ENCODE data around the gene MINDY1. TPM values are rescaled to one million over a fixed set of nuclear protein-coding genes. Genes with fewer than 3 reads are reported as not detected.

The MINDY1 gene
- total RNA-seq, 1 donor from 2014 or later = 27.4 TPM

DNA sequence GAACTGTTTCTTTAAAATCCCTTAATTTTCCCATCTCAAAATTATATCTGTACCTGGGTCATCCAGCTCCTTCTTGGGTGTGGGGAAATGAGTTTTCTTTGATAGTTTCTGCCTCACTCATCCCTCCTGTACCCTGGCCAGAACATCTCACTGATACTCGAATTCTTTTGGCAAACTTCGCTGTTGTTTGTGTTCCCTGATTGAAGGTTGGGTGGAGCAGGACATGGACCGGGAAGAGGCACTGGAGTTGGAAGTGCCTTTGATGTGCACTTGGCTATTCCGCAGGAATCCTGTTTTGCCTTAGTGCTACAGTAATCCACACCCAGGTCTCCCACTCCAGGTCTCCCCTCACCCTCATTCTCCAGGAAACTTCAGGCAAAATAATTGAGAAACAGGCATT lies 11.2 kb downstream of the MINDY1 start:
- intact Hi-C loops (cut with micrococcal nuclease) = loop anchor here (5.0 kb wide), 1 partner anchor 738 kb away; the partner anchor contains the start of gene CA14

- intact Hi-C loops (cut with micrococcal nuclease) = no loop called here
Observed at GRCh38 chr1:150994248-150994647, 12.5 kb downstream of the MINDY1 start.

DNA sequence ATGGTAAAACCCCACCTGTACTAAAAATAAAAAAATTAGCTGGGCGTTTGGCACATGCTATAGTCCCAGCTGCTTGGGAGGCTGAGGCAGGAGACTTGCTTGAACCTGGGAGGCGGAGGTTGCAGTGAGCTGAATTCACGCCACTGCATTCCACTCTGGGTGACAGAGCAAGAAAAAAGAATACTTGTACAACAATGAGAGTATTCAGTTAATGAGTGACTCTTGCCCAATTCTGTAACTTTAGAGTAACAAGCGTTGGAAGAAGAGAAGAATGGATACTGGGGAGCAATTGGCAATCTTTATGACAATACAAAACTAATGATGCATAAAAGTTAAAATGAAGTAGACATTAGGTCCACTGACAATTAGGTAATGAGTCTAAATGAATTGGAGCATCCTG lies 14.1 kb downstream of the MINDY1 start:
- intact Hi-C loops (cut with micrococcal nuclease) = no loop called here

GRCh38 chr1:150987924-150988323 lies 18.8 kb downstream of the MINDY1 start:
- intact Hi-C loops (cut with micrococcal nuclease) = no loop called here

DNA sequence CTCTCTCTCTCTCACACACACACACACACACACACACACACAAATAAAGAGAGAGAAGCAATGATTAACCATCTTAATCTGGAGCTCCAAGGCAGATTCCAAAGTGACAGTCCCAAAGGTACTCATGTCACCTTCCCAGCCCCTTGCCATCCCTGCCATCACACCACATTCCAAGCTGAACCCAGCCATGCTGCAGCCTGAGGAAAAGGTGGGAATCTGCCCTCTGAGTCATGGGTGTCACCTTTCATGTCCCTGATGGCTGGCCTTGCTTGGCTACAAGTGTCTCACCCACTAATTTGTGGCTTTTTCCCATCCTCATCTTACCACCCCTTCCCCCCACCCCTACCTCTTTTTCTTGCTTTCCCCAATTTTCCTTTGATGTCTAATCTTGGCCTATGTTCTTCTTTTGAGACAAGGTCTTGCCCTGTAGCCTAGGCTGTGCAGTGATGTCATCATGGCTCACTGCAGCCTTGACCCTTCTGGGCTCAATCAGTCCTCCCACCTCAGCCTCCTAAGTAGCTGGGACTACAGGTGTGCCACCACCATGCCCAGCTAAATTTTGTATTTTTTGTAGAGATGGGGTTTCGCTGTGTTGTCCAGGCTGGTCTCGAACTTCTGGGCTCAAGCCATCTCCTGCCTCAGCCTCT lies 21.4 kb downstream of the MINDY1 start:
- intact Hi-C loops (cut with micrococcal nuclease) = no loop called here

DNA sequence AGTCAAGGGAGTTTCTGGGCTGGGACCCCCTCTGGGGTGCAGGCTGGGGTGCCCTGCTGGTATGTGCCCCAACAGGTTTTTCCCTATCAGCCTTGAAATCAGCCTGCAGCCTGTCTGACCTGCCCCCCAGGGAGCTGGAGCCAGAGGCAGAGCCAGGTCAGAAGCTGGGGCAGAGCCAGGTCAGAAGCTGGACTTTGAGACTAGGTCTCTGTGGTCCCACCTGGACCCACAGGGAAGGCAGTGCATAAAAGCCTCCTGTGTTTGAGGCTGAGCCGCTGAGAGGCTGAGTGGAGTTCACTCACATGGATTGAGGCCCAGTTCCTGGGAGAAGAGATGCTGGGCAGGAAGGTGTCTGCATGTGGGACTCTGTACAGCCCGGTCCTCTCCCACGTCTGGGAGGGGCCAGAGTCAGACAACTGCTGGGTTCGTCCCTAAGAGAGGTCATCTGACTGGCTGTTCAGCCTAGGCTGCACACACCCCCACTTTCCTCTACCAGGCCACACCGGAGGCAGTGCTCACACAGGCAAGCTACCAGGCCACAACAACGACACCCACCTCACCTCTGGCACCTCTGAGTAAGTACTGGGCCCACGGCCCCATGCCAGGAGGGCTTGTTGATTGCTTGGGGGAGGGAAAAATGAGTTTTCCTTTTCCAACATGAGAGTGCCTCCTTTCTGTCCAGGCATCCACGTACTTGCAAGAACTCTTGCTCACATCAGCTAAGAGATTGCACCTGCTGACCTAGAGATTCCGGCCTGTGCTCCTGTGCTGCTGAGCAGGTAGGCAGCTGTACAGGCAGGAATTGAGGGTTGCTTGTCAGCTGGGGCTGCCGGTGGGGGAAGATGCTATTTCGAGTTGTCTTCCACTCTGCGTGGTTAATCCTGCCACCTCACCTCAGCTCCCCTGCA lies 24.6 kb downstream of the MINDY1 start, which contains the start of gene ANXA9:
Gene ANXA9 (plus strand): TSS at position 488 of the 908 bp plus-strand sequence. CDS start 814 bp downstream, outside the sequence.
- intact Hi-C loops (cut with micrococcal nuclease) = no loop called here

GRCh38 chr1:150981177-150981804 lies 25.4 kb downstream of the MINDY1 start:
- intact Hi-C loops (cut with micrococcal nuclease) = no loop called here

DNA sequence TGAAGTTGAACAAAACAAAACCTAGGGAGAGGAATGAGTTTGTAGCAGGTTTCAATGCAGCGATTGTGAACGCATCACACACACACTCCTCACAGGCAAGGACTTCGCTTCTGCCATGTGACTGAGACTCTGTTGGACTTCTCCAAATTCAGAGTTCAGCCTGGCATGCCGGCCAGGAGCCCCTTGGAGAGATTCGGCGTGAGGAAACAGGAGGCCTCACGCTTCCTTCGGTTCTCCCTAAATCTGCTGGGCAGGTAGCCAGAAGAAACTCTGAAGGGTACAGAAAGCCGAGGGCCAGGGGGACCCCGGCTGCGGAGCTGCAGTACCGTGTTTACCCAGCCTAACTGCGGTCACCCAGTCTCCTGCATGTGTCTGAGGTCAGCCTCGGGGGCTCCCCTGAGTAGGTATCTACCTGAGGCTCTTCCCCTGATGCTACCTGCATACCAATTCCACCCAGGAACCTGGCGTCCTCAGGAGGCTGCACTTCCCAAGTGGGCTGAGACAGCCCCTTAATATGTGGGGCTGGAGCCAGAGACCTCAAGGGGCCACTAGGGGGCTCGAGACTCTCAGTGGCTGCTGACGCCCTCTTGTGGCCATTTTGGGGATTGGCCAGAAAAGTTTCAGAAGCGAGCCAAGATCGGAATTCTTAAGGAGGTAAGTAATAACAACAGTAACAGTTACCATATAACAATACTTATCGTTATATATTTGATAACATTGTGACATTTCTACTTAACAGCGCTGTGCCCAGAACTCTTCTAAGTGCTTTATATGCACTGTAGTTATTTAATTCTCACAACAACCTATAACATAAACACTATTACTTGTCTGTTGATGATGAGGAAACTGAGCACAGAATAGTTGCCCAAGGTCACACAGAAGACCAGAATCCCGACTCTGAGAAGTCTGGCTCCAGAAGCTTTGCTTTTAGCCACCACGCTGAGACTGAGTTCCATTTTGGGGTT lies 27.3 kb downstream of the MINDY1 start:
- intact Hi-C loops (cut with micrococcal nuclease) = loop anchor here (1.0 to 5.0 kb wide), 12 partner anchors 17 to 722 kb away; partner anchors contain the start of genes ARNT, CA14, CTSS and ENSA

GRCh38 chr1:150976879-150977694 lies 29.6 kb downstream of the MINDY1 start:
- intact Hi-C loops (cut with micrococcal nuclease) = loop anchor here (5.0 kb wide), 1 partner anchor 720 kb away; the partner anchor contains the start of gene CA14

DNA sequence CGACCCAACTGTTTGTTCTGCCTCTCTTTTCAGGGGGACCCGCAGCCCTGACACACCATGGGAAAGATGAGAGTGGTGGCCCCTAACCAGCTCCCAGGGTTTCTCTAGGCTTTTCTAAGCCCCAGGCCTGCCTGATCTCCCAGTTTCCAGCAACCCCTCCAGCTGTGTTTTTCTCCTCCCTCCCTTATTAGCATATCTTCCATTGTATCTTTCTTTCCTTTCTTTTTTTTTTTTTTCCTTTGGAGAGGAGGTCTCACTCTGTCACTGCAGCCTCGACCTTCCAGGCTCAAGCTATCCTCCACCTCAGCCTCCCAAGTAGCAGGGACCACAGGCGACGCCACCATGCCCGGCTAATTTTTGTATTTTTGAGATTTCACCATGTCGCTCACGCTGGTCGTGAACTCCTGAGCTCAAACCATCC lies 30.3 kb downstream of the MINDY1 start:
- intact Hi-C loops (cut with micrococcal nuclease) = loop anchor here (5.0 kb wide), 1 partner anchor 719 kb away; the partner anchor contains the start of gene CA14

GRCh38 chr1:150974580-150975478 lies 31.9 kb downstream of the MINDY1 start, which contains the start of gene CERS2:
Gene CERS2, minus strand, starts transcription at chr1:150974835. Its CDS starts 5,745 bp downstream, at chr1:150969090.
- intact Hi-C loops (cut with micrococcal nuclease) = loop anchor here (1.0 to 5.0 kb wide), 4 partner anchors 33 to 718 kb away; partner anchors contain the start of genes CA14, PRUNE1, SETDB1 and TARS2

- intact Hi-C loops (cut with micrococcal nuclease) = loop anchor here (1.0 kb wide), 2 partner anchors 48 to 487 kb away; partner anchors contain the start of genes SETDB1 and TARS2
Observed at GRCh38 chr1:150973836-150974579, 32.7 kb downstream of the MINDY1 start.

- intact Hi-C loops (cut with micrococcal nuclease) = no loop called here
Observed at GRCh38 chr1:150973258-150973835, 33.4 kb downstream of the MINDY1 start.

- intact Hi-C loops (cut with micrococcal nuclease) = no loop called here
Observed at GRCh38 chr1:150972417-150972940, 34.2 kb downstream of the MINDY1 start.

- intact Hi-C loops (cut with micrococcal nuclease) = no loop called here
Observed at GRCh38 chr1:150971583-150972416, 34.9 kb downstream of the MINDY1 start.

All from T-helper 1 cell treated with Interleukin-12 subunit alpha and Interleukin-12 subunit beta and Interleukin-4 antibody, amounts not matched to agents 30 ng/mL and 1 ng/mL, for 36 hours (primary cell).